ENCODE data around the gene GHR.

Gene GHR

GRCh38 chr5:42518595-42519221 lies 95.5 kb downstream of the GHR start:
- DNase-seq, result no peak

DNA sequence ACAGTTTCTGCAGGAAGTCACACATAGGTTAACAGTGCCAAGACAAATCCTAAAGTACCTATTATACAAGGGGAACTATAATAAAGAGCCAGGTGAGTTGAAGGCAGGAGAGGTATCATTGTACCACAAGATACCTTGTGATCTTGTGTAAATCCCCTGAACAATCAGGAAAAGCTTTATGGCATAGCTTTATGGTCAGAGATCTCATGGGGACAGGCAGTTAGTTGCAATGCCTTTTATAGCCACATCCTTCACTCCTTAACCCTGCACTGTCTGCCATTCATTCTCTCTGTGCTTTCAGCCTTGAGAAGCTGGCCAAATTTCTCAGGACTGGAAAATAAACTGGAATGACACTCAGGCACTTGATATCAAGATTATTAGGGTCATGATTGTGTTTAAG lies 97.0 kb downstream of the GHR start:
- no peak for DNase-seq

DNA sequence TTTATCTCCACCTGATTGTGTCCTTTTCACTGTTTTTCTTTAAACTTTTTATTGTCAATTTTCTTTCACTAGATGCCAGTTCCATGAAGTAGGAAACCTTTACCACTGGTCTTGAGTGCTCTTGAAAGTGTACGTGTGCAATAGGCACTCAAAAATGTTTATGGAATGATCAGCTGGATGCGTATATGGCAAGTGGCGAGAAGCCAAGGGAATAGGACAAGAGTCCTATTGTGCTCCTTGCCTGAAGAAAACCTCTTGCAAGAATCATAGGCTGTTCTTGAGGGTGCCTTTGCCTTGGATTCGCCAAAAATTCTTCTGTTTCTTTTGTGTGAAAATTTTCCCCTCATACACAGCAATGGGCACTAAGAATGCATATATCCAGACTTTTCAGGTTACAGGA lies 97.7 kb downstream of the GHR start:
- no peak for DNase-seq

- no peak for DNase-seq
These were observed 98.2 kb downstream of the GHR start for GRCh38 chr5:42521406-42521805.

DNA sequence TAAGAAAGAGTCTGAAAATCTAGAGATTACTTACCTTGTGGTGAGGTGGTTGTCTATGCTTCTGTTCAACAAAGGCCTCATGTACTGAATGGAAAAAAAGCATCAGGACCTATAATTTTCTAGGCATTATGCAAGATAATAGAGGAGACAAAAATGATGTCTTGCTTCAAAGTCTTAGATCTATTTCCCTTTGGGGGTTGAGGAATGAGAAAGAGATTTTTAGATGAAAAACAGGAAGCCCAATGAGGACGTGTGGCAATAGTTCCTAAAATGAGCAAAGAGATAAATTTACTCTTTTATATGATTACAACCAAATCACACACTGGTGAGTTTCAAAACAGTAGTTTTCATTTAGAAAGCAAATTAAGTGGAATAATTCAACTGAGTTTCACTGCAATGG lies 99.5 kb downstream of the GHR start:
- no peak for DNase-seq

DNA sequence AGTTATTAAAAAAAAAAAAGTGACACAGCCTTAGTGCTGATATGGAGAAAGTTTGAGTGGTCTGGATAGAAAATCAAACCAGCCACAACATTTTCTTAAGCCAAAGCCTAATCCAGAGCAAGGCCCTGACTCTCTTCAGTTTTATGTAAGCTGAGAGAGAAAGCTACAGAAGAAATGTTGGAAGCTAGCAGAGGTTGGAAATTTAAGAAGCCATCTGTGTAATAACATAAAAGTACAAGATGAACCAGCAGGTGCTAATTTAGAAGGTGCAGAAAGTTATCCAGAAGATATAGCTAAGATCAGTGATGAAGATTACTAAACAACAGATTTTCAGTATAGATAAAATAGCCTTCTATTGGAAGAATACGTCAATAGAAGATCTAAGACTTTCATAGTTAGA lies 102.9 kb downstream of the GHR start:
- no peak for DNase-seq

- DNase-seq, result no peak
These were observed 108.4 kb downstream of the GHR start for GRCh38 chr5:42531611-42532010.

DNA sequence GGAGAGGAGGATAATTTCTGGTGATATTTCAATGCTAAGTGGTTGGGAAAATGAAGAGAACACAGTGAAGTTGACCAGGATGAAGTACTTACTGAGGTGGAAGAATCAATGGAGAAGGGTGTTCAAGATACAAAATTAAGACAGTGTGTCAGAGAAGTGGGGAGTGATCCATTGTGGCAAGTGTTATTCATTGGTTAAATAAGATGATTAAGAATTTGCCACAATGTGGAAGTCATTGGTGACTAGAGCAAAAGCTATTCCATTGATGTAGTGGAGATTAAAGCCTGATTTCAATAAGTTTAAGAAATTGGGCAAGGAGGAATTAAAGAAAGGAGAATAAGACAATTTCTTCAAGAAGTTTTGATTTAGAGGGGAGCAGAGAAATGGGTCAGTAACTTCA lies 118.9 kb downstream of the GHR start:
- DNase-seq, result no peak

GRCh38 chr5:42543774-42544173 lies 120.5 kb downstream of the GHR start:
- DNase-seq, result no peak

DNA sequence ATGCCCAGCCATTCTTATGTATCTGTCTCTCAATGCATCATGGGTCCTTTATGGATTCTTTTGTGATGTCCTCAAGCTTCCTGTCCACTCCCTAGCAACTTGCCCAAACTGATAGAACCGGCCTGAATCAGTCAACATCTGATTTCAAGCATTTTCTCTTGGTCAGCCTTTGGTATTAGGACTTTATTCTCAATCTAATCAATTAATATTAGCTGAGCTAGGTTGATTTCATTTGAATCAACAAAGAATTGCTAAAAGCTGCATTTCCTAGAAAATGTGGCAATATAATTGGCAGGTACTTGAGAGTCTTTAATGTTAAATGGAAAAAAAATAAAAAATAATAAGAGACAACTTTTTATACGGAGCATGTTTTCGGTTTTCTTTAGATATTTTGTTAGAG lies 121.8 kb downstream of the GHR start:
- no peak for DNase-seq

- DNase-seq, result no peak
These were observed 123.9 kb downstream of the GHR start for GRCh38 chr5:42547141-42547540.

- DNase-seq, result no peak
These were observed 124.7 kb downstream of the GHR start for GRCh38 chr5:42547894-42548293.

DNA sequence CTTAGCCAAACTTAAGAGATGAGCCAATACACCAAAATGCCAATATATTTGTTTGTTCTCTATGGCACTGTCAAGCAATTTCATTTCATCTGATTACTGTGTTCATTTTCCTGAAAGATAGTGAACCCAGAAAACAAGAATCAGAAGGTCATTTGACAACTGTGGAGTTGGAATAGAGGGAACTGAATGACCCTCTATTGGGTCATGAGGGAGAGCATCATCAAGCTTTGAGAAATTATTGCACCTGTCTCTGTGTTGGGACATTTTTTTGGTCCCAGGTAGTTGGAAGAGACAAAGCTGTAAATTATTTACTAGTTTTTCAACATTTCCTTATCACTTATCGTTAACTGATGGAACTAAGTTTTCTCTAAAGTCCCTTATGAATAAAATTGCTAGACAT lies 129.4 kb downstream of the GHR start:
- no peak for DNase-seq

DNA sequence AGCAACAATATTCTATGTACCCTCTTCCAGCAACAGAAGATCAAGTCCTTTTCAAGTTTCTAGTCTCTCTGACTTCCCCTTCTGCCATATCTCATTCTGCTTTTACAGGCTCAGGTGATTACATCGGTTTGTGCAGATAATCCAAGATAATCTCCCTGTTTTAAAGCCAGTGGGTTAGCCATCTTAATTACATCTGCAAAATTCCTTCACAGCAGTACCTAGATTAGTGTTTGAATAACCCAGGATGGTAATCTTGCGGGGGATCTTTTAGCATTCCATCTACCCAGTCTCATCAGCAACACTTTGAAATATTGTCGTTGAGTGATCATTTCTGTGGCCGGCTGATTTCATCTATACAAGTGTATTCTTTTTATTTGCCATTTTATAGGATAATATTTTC lies 130.2 kb downstream of the GHR start:
- DNase-seq, result no peak

- no peak for DNase-seq
These were observed 131.8 kb downstream of the GHR start for GRCh38 chr5:42555010-42555409.

DNA sequence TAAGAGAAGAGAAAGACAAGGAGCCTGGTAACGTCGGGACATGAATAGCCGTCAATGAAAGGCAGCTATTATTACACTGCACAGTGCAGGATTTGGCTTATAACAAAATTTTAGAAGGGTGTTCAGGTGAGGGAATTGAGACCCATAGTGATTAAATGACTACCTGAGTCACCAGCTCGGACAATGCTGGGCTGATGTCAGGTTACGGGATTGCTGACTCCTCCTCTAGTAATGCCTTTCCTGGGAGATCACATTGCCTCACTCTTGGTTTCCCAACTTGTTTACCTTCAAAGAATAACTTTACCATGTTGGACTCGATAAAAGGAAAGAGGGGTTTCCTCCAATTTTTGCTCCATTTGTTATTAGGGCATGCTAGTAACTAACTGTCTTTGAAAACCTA lies 132.6 kb downstream of the GHR start:
- no peak for DNase-seq

DNA sequence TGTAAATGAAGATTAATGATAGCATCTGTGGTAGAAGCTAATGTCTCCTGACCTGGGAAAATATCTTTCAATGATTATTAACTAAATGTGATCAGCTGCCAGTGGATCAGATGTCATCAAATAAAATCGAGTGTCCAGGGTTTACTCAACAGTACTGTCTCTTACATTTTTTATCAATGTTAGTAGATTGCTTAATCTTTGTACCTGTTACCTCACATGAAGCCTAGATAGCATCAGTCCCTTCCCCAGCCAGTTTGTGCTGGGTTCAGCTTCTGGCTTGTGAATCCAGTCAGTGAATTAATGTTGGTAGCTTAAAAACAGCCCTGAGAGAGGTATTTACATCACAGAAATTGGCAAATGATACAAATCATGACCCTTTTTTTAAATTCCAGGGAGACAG lies 134.4 kb downstream of the GHR start:
- DNase-seq, result no peak

DNA sequence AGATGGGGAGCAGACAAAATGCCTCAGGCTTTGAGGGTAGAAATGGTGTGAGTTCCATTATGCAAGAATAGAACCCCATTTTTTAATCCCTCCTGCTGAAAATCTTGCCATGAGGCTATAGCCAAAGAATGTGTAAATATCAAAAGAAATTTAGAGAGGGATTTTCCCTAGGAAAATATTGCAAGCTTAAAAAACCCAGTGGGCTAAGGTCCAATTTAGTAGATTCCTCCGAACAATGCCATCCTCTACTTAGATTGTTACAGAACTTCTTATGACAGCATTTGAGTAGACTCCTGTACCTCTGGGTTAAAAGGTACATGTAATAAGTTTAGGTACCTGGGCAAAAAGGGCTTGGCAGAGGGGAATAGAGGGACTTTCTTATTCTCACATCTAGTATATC lies 138.4 kb downstream of the GHR start:
- no peak for DNase-seq

DNA sequence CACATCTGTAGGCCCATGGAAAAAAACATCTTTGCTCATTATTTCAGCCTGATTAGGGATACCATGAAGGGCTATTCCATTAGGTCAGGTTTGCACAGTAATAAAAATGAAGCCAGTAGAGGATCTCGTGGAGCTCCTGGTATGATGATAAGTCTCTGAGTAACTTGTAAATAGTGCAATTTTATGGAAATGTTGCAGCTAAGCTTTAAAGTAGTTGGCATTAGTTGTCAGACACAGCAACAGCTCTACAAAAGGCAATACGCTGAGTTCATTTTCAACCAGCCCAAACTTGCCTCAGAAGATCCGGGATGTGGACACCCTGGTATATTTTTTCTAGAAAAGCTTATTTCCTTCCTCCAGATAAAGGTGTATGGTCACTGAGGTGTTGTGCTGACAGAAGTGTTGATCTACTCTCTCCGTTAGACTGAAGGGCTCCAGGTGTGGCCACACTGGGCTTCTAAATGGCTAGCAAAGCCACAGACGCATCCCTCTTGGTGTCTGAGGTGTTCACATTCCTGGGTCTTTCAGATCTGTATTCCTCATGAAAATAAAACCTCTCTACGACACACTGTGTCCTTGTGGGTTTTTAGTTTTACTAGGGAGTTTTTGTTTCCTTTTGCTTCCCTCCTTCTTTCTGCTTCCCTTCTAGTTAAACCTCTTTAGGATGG lies 141.6 kb downstream of the GHR start:
- DNase-seq, result no peak

DNA sequence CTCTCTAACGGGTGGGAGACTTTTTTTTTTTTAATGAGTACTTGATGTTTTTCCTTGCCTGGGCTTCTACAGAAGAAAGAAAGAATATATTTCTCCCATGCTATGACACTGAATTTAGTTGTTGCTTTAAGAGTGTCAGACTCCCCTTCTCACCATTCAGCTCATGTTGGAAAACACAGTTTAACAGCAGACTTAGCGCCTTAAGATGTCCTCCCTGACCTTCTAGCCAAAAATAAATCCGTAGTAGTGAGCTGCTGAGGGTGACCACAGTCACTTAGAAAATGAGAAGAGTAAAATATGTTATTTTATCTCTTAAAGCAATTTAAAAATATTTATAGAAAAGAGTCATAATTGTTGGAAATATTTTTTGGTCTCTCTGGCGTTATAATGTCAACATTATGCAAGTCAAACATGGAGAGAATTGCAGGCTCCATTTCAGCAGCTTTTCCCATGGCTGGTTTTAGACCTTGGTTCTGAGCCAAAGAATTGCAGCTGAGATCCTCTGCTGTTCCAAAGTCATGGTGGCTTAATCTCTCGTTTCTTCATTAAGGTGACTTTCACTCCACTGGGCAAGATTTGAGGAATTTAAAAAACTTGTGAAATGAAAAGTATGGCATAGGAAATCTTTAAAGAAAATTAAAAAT lies 143.5 kb downstream of the GHR start:
- no peak for DNase-seq

DNA sequence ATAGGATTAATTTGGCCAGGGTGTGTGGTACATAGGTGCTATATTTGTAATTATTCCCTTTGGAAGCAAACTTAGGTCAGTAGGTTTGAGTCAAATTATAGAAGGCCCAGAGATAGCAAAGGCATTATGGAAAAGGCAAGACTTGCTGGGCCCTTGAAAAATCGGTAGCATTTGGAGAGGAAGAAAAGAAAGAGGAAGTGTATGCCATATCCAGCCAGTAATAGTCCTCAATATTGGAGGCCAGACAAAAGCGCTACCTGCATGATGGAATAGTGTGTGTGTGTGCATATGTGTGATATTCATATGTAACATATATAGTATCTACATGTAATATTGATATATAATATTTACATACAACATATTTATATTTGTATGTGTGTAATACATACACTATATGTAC lies 146.1 kb downstream of the GHR start:
- DNase-seq, result no peak

DNA sequence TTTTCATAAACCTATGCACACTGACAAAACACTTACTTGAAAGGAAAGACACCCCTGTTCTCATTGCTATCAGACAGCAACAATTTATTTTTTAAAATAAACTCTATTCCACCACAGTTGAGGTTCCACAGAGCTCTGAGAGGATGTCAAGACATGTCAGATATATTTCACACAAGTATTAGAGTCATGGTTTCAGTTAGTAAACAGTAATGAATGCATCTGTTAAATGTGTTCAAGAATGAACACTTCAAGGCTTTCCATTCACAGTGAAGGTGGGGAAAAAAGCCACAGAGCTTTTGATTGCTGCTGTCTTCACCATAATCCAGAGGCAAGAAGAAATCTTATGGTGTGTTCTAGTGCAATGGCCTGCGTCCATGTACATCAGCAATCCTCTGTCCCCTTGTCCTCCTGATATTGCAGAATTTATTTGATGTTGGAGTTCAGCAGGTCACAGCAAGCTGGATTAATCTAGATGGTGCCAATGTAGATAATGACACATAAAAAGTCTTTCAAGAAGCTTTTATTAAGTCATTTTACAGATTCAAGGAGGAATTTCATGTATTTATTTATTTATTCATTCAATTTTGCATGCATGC lies 146.8 kb downstream of the GHR start:
- no peak for DNase-seq

DNA sequence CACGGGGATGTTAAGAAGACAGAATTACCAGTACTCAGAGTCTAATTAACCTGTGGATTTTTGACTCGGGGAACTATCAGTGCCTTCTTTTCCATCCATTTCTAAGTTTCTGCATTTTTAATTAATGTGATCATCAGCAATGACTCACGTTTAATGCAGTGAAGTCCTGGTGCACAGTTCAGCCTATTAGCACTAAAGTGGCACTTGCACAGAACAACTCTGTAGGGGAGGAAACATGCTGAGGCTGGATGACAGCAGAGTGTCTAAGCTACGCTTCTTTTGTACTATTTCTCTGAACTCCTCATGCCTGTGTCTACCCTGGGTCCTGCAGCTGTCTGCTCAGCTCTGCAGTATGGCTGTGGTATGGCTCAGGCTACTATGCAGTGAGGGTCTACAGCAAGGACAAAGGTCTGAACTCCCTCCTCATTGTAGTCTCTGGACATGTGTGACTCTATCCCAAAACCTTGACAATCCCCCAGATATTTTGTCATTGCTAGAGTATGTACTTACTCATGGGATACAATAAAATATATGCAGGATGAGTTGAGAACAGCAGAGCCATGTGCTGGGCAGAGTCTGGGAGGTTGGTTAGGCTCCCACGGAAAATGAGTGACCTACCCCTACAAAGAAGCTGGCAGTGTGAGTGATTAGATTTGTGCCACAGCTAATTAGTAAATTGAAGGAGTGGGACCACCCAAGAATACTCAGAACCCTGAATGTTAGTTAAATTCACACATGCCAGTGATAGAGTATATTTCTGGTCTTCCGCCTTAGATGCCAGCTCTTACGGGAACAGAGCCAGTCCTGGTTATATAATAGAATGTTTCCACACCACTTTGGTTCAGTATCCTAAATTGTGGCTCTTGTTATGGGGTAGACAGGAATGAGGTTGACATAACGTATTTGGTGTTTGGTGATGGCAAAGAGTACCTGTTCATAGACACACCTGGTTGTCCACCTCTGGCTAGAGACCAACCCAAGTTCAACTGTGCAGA lies 148.0 kb downstream of the GHR start:
- no peak for DNase-seq
